ENCODE measurements around the gene PPP1CB.

- TF ChIP-seq NR2F2 (IDR thresholded peaks at IDR 0.05) (no peak), CTCF (IDR thresholded peaks at IDR 0.05; ENCODE audit: low read depth, low read length, missing input control) (no peak), TAF1 (conservative IDR thresholded peaks at IDR 0.05) (no peak), YY1 (IDR thresholded peaks at IDR 0.05) (no peak), ATF3 (IDR thresholded peaks at IDR 0.05) (no peak), EGR1 (IDR thresholded peaks at IDR 0.05; ENCODE audit: low read depth in 2 of 2) (no peak), RAD21 (IDR thresholded peaks at IDR 0.05) (no peak)
- TF ChIP-seq, protein P1, sequence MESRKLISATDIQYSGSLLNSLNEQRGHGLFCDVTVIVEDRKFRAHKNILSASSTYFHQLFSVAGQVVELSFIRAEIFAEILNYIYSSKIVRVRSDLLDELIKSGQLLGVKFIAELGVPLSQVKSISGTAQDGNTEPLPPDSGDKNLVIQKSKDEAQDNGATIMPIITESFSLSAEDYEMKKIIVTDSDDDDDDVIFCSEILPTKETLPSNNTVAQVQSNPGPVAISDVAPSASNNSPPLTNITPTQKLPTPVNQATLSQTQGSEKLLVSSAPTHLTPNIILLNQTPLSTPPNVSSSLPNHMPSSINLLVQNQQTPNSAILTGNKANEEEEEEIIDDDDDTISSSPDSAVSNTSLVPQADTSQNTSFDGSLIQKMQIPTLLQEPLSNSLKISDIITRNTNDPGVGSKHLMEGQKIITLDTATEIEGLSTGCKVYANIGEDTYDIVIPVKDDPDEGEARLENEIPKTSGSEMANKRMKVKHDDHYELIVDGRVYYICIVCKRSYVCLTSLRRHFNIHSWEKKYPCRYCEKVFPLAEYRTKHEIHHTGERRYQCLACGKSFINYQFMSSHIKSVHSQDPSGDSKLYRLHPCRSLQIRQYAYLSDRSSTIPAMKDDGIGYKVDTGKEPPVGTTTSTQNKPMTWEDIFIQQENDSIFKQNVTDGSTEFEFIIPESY (IDR thresholded peaks at IDR 0.05): no peak
- TF ChIP-seq, protein P2, sequence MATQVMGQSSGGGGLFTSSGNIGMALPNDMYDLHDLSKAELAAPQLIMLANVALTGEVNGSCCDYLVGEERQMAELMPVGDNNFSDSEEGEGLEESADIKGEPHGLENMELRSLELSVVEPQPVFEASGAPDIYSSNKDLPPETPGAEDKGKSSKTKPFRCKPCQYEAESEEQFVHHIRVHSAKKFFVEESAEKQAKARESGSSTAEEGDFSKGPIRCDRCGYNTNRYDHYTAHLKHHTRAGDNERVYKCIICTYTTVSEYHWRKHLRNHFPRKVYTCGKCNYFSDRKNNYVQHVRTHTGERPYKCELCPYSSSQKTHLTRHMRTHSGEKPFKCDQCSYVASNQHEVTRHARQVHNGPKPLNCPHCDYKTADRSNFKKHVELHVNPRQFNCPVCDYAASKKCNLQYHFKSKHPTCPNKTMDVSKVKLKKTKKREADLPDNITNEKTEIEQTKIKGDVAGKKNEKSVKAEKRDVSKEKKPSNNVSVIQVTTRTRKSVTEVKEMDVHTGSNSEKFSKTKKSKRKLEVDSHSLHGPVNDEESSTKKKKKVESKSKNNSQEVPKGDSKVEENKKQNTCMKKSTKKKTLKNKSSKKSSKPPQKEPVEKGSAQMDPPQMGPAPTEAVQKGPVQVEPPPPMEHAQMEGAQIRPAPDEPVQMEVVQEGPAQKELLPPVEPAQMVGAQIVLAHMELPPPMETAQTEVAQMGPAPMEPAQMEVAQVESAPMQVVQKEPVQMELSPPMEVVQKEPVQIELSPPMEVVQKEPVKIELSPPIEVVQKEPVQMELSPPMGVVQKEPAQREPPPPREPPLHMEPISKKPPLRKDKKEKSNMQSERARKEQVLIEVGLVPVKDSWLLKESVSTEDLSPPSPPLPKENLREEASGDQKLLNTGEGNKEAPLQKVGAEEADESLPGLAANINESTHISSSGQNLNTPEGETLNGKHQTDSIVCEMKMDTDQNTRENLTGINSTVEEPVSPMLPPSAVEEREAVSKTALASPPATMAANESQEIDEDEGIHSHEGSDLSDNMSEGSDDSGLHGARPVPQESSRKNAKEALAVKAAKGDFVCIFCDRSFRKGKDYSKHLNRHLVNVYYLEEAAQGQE (IDR thresholded peaks at IDR 0.05): no peak
Observed at GRCh38 chr2:28796620-28797019, 45.0 kb downstream of the PPP1CB start.
